ENCODE results near the gene TEX264. TPM values are rescaled to one million over a fixed set of nuclear protein-coding genes. Genes with fewer than 3 reads are reported as not detected.

Gene TEX264
- total RNA-seq, 1 donor from 2014 or later = 28.2 TPM

DNA sequence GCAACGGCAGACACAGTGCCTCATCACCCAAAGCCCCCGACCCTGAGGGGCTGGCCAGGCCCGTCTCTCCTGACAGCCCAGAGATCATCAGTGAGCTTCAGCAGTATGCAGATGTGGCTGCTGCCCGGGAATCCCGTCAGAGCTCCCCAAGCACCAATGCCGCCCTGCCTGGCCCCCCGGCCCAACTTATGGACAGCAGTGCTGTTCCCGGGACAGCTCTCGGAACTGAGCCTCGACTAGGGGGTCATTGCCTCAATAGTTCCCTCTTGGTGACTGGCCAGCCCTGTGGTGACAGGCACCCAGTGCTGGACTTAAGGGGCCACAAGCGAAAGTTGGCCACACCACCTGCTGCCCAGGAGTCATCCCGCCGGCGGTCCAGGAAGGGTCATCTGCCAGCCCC is 8.6 kb upstream of the TEX264 start:
- no peak overlapping the region for H3K4me2 ChIP-seq (ENCODE audit: low read length)
- no peaks in the 10 kb centered on the region for H3K27me3 Mint-ChIP-seq (ENCODE audit: low read depth, unreplicated experiment)
- H3K4me1 Mint-ChIP-seq (ENCODE audit: low read depth, unreplicated experiment) = no peaks in the 10 kb centered on the region
- no peak overlapping the region for H3K27ac Mint-ChIP-seq (ENCODE audit: unreplicated experiment)
- H3K36me3 Mint-ChIP-seq (ENCODE audit: low read depth, unreplicated experiment) = peaks cover 21% of the 10 kb centered on the region
- H3K9me3 ChIP-seq (ENCODE audit: insufficient read depth, low read depth, low read length) = no peaks in the 10 kb centered on the region
- no peak for DNase-seq (ENCODE audit: low read depth)
- no peak overlapping the region for H3K4me3 Mint-ChIP-seq (ENCODE audit: unreplicated experiment)
- TF ChIP-seq, protein P1, sequence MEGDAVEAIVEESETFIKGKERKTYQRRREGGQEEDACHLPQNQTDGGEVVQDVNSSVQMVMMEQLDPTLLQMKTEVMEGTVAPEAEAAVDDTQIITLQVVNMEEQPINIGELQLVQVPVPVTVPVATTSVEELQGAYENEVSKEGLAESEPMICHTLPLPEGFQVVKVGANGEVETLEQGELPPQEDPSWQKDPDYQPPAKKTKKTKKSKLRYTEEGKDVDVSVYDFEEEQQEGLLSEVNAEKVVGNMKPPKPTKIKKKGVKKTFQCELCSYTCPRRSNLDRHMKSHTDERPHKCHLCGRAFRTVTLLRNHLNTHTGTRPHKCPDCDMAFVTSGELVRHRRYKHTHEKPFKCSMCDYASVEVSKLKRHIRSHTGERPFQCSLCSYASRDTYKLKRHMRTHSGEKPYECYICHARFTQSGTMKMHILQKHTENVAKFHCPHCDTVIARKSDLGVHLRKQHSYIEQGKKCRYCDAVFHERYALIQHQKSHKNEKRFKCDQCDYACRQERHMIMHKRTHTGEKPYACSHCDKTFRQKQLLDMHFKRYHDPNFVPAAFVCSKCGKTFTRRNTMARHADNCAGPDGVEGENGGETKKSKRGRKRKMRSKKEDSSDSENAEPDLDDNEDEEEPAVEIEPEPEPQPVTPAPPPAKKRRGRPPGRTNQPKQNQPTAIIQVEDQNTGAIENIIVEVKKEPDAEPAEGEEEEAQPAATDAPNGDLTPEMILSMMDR (IDR thresholded peaks at IDR 0.05; ENCODE audit: insufficient read depth, low read depth, low read length) = no peak
- no peak for TF ChIP-seq EZH2 (IDR thresholded peaks at IDR 0.05; ENCODE audit: insufficient read depth, low read length)
- H2AFZ ChIP-seq (ENCODE audit: low read depth, low read length) = no peak overlapping the region
- H3K27ac ChIP-seq (ENCODE audit: low read depth, low read length) = no peak overlapping the region
- no peaks in the 10 kb centered on the region for H3K4me1 ChIP-seq (ENCODE audit: insufficient read depth, low read length)
- no peak for FAIRE-seq
- H4K20me1 ChIP-seq (ENCODE audit: insufficient read depth, low read length) = no peaks in the 10 kb centered on the region
- peaks cover 17% of the 10 kb centered on the region for H3K36me3 ChIP-seq (ENCODE audit: insufficient read depth, low read length)
- no peaks in the 10 kb centered on the region for H3K9me3 Mint-ChIP-seq (ENCODE audit: unreplicated experiment)
- no peak overlapping the region for H3K4me3 ChIP-seq (ENCODE audit: insufficient read depth, low read depth, low read length)
- no peak overlapping the region for H3K9ac ChIP-seq (ENCODE audit: low read length)
- no peaks in the 10 kb centered on the region for H3K79me2 ChIP-seq (ENCODE audit: insufficient read depth, low read length)
- H3K27me3 ChIP-seq (ENCODE audit: insufficient read depth, low read length) = no peaks in the 10 kb centered on the region

DNA sequence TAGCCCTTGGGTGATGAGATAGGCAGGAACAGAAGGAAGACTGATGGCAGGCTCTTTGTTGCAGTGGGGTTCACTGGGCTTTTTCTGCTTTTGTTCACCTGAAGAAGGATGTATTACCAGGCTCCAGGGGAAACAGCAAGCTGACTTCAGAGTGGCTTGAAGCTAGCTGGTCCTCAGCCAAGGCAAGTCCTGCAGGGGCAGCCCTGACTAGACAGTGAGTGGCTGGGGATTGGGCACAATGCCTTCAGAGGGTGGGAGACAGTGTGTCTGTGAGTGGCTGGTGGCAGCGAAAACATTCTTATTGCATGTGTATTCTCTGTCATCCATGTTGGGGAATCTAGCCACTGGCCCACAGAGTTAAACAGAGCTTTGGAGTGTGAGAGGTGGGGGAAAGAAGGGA is 2.3 kb upstream of the TEX264 start:
- H3K4me1 ChIP-seq (ENCODE audit: insufficient read depth, low read length) = peaks cover 12% of the 10 kb centered on the region
- no peaks in the 10 kb centered on the region for H3K9me3 ChIP-seq (ENCODE audit: insufficient read depth, low read depth, low read length)
- H2AFZ ChIP-seq (ENCODE audit: low read depth, low read length) = no peak overlapping the region
- H4K20me1 ChIP-seq (ENCODE audit: insufficient read depth, low read length) = peaks cover 20% of the 10 kb centered on the region
- Mint-ChIP-seq H3K4me3 (ENCODE audit: unreplicated experiment) (no peak overlapping the region), H3K9me3 (ENCODE audit: unreplicated experiment) (no peaks in the 10 kb centered on the region), H3K27ac (ENCODE audit: unreplicated experiment) (peak overlapping the region; percentile 4), H3K36me3 (ENCODE audit: low read depth, unreplicated experiment) (peaks cover 10% of the 10 kb centered on the region), H3K4me1 (ENCODE audit: low read depth, unreplicated experiment) (peaks cover 18% of the 10 kb centered on the region), H3K27me3 (ENCODE audit: low read depth, unreplicated experiment) (no peaks in the 10 kb centered on the region)
- no peak overlapping the region for H3K27ac ChIP-seq (ENCODE audit: low read depth, low read length)
- H3K4me3 ChIP-seq (ENCODE audit: insufficient read depth, low read depth, low read length) = no peak overlapping the region
- peaks cover 3% of the 10 kb centered on the region for H3K36me3 ChIP-seq (ENCODE audit: insufficient read depth, low read length)
- FAIRE-seq = no peak
- DNase-seq (ENCODE audit: low read depth) = peak; percentile 30
- no peak overlapping the region for H3K4me2 ChIP-seq (ENCODE audit: low read length)
- peaks cover 7% of the 10 kb centered on the region for H3K79me2 ChIP-seq (ENCODE audit: insufficient read depth, low read length)
- H3K9ac ChIP-seq (ENCODE audit: low read length) = peak overlapping the region; percentile 1
- no peaks in the 10 kb centered on the region for H3K27me3 ChIP-seq (ENCODE audit: insufficient read depth, low read length)
- TF ChIP-seq, protein P1 (IDR thresholded peaks at IDR 0.05; ENCODE audit: insufficient read depth, low read depth, low read length) = no peak
- no peak for TF ChIP-seq EZH2 (IDR thresholded peaks at IDR 0.05; ENCODE audit: insufficient read depth, low read length)

DNA sequence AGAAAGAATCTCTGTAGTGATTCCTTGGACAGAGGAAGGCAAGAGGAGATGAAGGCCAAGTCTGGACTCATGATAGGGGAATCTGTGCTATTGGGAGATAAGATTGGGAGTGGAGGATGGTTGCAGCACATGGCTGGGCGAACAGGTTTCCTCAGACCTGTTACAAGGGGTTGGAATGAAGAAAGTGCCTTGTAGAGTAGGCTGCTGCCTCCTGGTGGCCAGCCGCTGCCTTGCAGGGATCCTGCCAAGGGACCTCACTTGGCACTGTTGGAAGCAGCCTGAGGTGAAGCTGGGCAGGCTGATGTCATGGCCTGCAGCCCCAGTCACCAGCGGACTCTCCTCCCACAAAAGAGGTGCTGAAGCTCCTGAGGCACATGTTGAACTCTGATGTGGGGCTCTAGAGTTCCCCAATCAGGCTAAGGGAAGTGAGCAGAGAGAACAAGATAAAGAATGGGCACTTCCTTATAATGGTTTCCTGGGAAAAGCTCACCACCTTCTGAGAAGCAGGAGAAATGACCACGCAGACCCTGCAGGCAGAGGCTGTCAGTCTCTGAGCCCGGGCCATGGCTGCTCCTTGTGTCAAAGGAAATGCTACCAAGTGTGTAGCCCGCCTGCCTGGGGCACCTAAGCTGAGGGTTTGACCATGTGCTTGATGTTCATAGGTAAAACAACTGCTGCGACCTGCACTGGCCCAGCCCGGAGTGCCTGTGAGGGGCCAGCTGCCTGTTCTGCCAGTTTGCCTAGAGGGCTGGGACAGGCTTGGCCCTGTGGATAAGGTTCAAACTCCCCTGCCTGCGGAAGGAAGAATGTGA is 1.6 kb upstream of the TEX264 start:
- Mint-ChIP-seq H3K36me3 (ENCODE audit: low read depth, unreplicated experiment) (peaks cover 10% of the 10 kb centered on the region), H3K9me3 (ENCODE audit: unreplicated experiment) (no peaks in the 10 kb centered on the region), H3K4me3 (ENCODE audit: unreplicated experiment) (peak overlapping the region; percentile 46), H3K27me3 (ENCODE audit: low read depth, unreplicated experiment) (no peaks in the 10 kb centered on the region), H3K27ac (ENCODE audit: unreplicated experiment) (peak overlapping the region; percentile 75), H3K4me1 (ENCODE audit: low read depth, unreplicated experiment) (peaks cover 18% of the 10 kb centered on the region)
- TF ChIP-seq, protein P1 (IDR thresholded peaks at IDR 0.05; ENCODE audit: insufficient read depth, low read depth, low read length) = peak; percentile 96
- TF ChIP-seq EZH2 (IDR thresholded peaks at IDR 0.05; ENCODE audit: insufficient read depth, low read length) = no peak
- peaks cover 12% of the 10 kb centered on the region for H3K4me1 ChIP-seq (ENCODE audit: insufficient read depth, low read length)
- H4K20me1 ChIP-seq (ENCODE audit: insufficient read depth, low read length) = peaks cover 27% of the 10 kb centered on the region
- H3K27ac ChIP-seq (ENCODE audit: low read depth, low read length) = no peak overlapping the region
- no peak overlapping the region for H3K4me3 ChIP-seq (ENCODE audit: insufficient read depth, low read depth, low read length)
- H3K9me3 ChIP-seq (ENCODE audit: insufficient read depth, low read depth, low read length) = no peaks in the 10 kb centered on the region
- peak overlapping the region; percentile 1 for H3K9ac ChIP-seq (ENCODE audit: low read length)
- FAIRE-seq (peak; percentile 5), DNase-seq (ENCODE audit: low read depth) (peak; percentile 55)
- H3K4me2 ChIP-seq (ENCODE audit: low read length) = no peak overlapping the region
- H3K79me2 ChIP-seq (ENCODE audit: insufficient read depth, low read length) = peaks cover 7% of the 10 kb centered on the region
- H2AFZ ChIP-seq (ENCODE audit: low read depth, low read length) = no peak overlapping the region
- peaks cover 3% of the 10 kb centered on the region for H3K36me3 ChIP-seq (ENCODE audit: insufficient read depth, low read length)
- no peaks in the 10 kb centered on the region for H3K27me3 ChIP-seq (ENCODE audit: insufficient read depth, low read length)
